ENCODE measurements around the gene CTTNBP2. TPM values are rescaled to one million over a fixed set of nuclear protein-coding genes. Genes with fewer than 3 reads are reported as not detected.

CTTNBP2 gene
- total RNA-seq, 1 donor from 2014 or later = 3.0 TPM

DNA sequence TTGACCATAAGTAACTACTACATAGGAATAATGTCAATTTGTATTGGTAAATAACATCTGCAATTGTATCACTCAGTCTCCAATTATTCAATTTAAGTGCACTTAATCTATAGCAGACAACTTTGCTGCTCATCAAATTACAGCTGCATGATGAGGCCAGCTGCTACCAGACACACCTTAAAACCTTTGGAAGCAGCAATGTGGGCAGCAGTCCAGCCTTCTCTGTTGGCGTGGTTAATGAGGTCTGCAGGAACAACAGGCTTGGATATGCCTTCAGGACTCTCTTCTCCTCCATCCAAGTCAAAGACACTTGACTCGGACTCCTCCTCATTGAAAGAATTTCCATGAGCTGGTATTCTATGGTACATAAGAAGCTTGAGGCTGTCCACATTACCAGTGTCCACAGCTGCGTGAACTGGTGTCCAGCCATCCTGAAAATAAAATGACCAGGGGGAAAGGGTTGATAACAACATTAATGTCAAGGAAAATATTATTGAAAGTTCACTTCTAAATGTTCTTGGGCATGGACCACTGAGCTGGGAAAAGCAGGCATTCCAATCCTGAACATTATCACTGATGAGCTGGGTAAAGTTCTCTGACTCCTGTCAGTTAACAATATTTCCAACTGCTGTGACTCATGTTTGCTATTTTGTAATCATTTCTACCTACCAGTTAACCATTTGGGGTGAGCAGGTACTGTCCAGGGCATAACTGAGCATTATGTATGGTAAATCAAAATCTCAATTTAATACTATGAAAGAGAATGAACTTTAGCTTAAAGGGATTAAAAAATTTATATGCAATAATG, 95.7 kb downstream of the CTTNBP2 start:
- DNase-seq (ENCODE audit: low spot score in 2 of 2) = no peak

GRCh38 chr7:117776224-117776623, 97.0 kb downstream of the CTTNBP2 start:
- TF ChIP-seq CTCF (IDR thresholded peaks at IDR 0.05) = no peak
- H3K9me3 ChIP-seq = no peaks in the 10 kb centered on the region
- H3K4me1 ChIP-seq = no peaks in the 10 kb centered on the region
- H3K27me3 ChIP-seq = no peaks in the 10 kb centered on the region
- intact Hi-C loops (cut with DNase I) = no loop called here
- no peaks in the 10 kb centered on the region for H3K36me3 ChIP-seq
- DNase-seq (ENCODE audit: low spot score in 2 of 2) = no peak
- H3K4me3 ChIP-seq = no peak overlapping the region
- no peak overlapping the region for H3K27ac ChIP-seq

More for the DNA sequence above, 95.7 kb downstream of the CTTNBP2 start:
- Histone ChIP-seq H3K9me3 (no peaks in the 10 kb centered on the region), H3K27ac (no peak overlapping the region), H3K36me3 (no peaks in the 10 kb centered on the region), H3K27me3 (no peaks in the 10 kb centered on the region), H3K4me3 (no peak overlapping the region), H3K4me1 (no peaks in the 10 kb centered on the region)
- TF ChIP-seq CTCF (IDR thresholded peaks at IDR 0.05) = no peak
- intact Hi-C loops (cut with DNase I) = no loop called here

- Histone ChIP-seq H3K9me3 (no peaks in the 10 kb centered on the region), H3K4me1 (no peaks in the 10 kb centered on the region), H3K27me3 (no peaks in the 10 kb centered on the region), H3K27ac (no peak overlapping the region), H3K4me3 (no peak overlapping the region), H3K36me3 (no peaks in the 10 kb centered on the region)
- DNase-seq (ENCODE audit: low spot score in 2 of 2) = no peak
- no peak for TF ChIP-seq CTCF (IDR thresholded peaks at IDR 0.05)
- intact Hi-C loops (cut with DNase I) = no loop called here
Measured at GRCh38 chr7:117775801-117776200, 97.4 kb downstream of the CTTNBP2 start.

DNA sequence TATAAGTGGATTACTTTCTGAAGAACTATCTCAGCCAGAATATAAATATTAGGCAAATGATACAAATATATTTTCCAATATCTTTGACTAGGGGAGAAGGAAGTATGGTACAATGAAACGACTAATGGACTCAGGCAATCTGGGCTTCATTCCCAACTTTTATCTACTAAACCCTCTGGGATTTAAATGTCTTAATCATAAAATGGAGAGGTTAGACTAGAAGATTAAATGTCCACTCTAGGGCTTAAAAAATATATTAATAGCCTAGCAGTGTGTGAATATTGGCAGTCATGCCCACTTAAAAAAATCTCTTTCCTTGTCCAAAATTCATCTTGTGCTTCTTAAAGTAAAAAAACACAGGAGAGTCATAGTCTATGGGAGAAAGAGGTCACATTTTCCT, 98.3 kb downstream of the CTTNBP2 start:
- no peaks in the 10 kb centered on the region for H3K36me3 ChIP-seq
- intact Hi-C loops (cut with DNase I) = no loop called here
- no peaks in the 10 kb centered on the region for H3K9me3 ChIP-seq
- TF ChIP-seq CTCF (IDR thresholded peaks at IDR 0.05) = no peak
- no peak overlapping the region for H3K4me3 ChIP-seq
- H3K27me3 ChIP-seq = no peaks in the 10 kb centered on the region
- no peak for DNase-seq (ENCODE audit: low spot score in 2 of 2)
- H3K27ac ChIP-seq = no peak overlapping the region
- H3K4me1 ChIP-seq = no peaks in the 10 kb centered on the region

DNA sequence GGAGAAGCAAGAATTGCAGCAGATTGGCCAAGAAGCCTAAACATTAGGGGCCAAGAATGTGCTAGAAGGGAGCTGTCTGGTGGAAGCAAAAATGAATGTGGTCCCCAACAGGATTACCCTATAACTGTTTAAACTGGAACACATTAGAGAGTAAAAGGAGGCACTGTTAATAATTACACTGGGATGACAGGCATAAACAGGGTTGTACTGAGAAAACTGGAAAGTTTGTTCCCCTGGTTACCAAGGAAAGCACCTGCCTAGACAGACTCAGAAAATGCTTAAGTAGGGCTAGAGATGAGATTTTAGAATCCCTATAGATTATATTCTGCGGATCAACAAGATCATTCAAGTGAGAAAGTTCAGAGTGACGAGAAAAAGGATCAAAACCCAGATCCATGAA, 100.8 kb downstream of the CTTNBP2 start:
- DNase-seq (ENCODE audit: low spot score in 2 of 2) = no peak
- no peak for TF ChIP-seq CTCF (IDR thresholded peaks at IDR 0.05)
- H3K4me1 ChIP-seq = no peaks in the 10 kb centered on the region
- H3K27me3 ChIP-seq = no peaks in the 10 kb centered on the region
- H3K36me3 ChIP-seq = no peaks in the 10 kb centered on the region
- intact Hi-C loops (cut with DNase I) = no loop called here
- no peak overlapping the region for H3K4me3 ChIP-seq
- no peaks in the 10 kb centered on the region for H3K9me3 ChIP-seq
- no peak overlapping the region for H3K27ac ChIP-seq
